ENCODE measurements around the gene PTPRA.

PTPRA gene

DNA sequence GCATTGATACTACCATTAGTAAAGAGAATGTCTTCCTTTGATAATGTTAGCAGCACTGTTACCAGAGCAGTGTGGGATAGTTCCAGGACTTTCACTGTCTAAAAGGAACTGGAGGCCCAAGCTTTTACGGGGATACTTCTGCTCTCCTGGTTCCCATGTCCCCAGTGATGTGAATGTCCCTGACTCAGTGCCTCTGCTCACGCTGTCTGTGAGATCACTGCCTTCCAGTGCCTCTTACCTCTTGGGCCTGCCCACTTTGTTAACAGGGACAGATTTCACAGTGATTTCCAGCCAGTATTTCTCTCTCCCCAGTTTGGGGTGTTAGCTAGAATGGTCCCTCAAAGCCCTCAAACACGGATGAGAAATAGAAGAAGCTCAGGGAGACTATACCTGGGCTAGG is 14.4 kb downstream of the PTPRA start:
- TF ChIP-seq ESRRG (CRISPR knock-in tag; IDR thresholded peaks at IDR 0.05) (no peak), RARB (CRISPR knock-in tag; IDR thresholded peaks at IDR 0.05) (no peak), TCF4 (CRISPR knock-in tag; IDR thresholded peaks at IDR 0.05; ENCODE audit: borderline replicate concordance) (no peak), PPARA (CRISPR knock-in tag; IDR thresholded peaks at IDR 0.05; ENCODE audit: borderline replicate concordance) (no peak), BACH2 (CRISPR knock-in tag; IDR thresholded peaks at IDR 0.05; ENCODE audit: borderline replicate concordance) (no peak), ISL1 (CRISPR knock-in tag; IDR thresholded peaks at IDR 0.05) (no peak), ZC3H10 (CRISPR knock-in tag; IDR thresholded peaks at IDR 0.05) (no peak), ZFP30 (CRISPR knock-in tag; IDR thresholded peaks at IDR 0.05) (no peak), TOX (CRISPR knock-in tag; IDR thresholded peaks at IDR 0.05; ENCODE audit: borderline replicate concordance) (no peak)
- TF ChIP-seq, protein P1, sequence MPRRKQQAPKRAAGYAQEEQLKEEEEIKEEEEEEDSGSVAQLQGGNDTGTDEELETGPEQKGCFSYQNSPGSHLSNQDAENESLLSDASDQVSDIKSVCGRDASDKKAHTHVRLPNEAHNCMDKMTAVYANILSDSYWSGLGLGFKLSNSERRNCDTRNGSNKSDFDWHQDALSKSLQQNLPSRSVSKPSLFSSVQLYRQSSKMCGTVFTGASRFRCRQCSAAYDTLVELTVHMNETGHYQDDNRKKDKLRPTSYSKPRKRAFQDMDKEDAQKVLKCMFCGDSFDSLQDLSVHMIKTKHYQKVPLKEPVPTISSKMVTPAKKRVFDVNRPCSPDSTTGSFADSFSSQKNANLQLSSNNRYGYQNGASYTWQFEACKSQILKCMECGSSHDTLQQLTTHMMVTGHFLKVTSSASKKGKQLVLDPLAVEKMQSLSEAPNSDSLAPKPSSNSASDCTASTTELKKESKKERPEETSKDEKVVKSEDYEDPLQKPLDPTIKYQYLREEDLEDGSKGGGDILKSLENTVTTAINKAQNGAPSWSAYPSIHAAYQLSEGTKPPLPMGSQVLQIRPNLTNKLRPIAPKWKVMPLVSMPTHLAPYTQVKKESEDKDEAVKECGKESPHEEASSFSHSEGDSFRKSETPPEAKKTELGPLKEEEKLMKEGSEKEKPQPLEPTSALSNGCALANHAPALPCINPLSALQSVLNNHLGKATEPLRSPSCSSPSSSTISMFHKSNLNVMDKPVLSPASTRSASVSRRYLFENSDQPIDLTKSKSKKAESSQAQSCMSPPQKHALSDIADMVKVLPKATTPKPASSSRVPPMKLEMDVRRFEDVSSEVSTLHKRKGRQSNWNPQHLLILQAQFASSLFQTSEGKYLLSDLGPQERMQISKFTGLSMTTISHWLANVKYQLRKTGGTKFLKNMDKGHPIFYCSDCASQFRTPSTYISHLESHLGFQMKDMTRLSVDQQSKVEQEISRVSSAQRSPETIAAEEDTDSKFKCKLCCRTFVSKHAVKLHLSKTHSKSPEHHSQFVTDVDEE (CRISPR knock-in tag; IDR thresholded peaks at IDR 0.05) = no peak
- TF ChIP-seq, protein P2, sequence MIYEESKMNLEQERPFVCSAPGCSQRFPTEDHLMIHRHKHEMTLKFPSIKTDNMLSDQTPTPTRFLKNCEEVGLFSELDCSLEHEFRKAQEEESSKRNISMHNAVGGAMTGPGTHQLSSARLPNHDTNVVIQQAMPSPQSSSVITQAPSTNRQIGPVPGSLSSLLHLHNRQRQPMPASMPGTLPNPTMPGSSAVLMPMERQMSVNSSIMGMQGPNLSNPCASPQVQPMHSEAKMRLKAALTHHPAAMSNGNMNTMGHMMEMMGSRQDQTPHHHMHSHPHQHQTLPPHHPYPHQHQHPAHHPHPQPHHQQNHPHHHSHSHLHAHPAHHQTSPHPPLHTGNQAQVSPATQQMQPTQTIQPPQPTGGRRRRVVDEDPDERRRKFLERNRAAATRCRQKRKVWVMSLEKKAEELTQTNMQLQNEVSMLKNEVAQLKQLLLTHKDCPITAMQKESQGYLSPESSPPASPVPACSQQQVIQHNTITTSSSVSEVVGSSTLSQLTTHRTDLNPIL (CRISPR knock-in tag; IDR thresholded peaks at IDR 0.05; ENCODE audit: low read depth) = no peak
- TF ChIP-seq, protein P3, sequence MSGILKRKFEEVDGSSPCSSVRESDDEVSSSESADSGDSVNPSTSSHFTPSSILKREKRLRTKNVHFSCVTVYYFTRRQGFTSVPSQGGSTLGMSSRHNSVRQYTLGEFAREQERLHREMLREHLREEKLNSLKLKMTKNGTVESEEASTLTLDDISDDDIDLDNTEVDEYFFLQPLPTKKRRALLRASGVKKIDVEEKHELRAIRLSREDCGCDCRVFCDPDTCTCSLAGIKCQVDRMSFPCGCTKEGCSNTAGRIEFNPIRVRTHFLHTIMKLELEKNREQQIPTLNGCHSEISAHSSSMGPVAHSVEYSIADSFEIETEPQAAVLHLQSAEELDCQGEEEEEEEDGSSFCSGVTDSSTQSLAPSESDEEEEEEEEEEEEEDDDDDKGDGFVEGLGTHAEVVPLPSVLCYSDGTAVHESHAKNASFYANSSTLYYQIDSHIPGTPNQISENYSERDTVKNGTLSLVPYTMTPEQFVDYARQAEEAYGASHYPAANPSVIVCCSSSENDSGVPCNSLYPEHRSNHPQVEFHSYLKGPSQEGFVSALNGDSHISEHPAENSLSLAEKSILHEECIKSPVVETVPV (CRISPR knock-in tag; IDR thresholded peaks at IDR 0.05) = no peak

DNA sequence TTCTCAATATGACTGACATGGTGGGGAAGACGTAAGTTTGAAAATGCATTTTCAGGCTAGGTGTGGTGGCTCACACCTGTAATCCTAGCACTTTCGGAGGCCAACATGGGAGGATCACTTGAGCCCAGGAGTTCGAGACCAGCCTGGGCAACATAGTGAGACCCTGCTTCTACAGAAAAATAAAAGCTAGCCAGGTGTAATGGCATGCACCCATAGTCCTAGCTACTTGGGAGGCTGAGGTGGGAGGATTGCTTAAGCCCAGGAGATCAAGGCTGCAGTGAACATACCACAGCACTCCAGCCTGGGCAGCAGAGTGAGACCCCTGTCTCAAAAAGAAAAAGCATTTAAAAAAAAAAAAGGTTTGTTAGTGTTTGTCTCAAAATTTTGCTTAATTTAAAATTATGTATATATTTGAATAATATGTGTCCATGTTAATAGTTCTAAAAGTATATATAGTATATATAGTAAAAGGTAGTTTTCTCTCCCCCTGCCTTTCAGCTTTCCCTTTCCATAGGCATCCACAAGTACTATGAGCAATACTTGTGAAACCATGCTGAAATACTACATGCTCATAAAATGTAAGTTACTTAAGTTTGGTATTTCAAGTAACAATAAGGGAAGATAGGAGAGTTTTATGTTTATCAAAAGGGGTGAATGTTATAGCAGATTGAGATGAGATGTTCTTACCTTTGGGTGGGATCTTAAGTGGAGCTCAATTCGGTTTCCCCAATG is 15.1 kb downstream of the PTPRA start:
- TF ChIP-seq, protein P2 (CRISPR knock-in tag; IDR thresholded peaks at IDR 0.05; ENCODE audit: low read depth) = no peak
- TF ChIP-seq ESRRG (CRISPR knock-in tag; IDR thresholded peaks at IDR 0.05) (no peak), ISL1 (CRISPR knock-in tag; IDR thresholded peaks at IDR 0.05) (no peak), ARNTL (CRISPR knock-in tag; IDR thresholded peaks at IDR 0.05; ENCODE audit: borderline replicate concordance, low read depth) (no peak), ZNF565 (CRISPR knock-in tag; conservative IDR thresholded peaks at IDR 0.05; ENCODE audit: low read depth) (no peak), ZNF70 (CRISPR knock-in tag; IDR thresholded peaks at IDR 0.05) (no peak), GLIS3 (CRISPR knock-in tag; IDR thresholded peaks at IDR 0.05) (no peak), RARB (CRISPR knock-in tag; IDR thresholded peaks at IDR 0.05) (no peak), ZC3H10 (CRISPR knock-in tag; IDR thresholded peaks at IDR 0.05) (no peak), TCF4 (CRISPR knock-in tag; IDR thresholded peaks at IDR 0.05; ENCODE audit: borderline replicate concordance) (no peak), BACH2 (CRISPR knock-in tag; IDR thresholded peaks at IDR 0.05; ENCODE audit: borderline replicate concordance) (no peak)
- no peak for ATAC-seq

More for the DNA sequence above, 14.4 kb downstream of the PTPRA start:
- ATAC-seq = no peak

DNA sequence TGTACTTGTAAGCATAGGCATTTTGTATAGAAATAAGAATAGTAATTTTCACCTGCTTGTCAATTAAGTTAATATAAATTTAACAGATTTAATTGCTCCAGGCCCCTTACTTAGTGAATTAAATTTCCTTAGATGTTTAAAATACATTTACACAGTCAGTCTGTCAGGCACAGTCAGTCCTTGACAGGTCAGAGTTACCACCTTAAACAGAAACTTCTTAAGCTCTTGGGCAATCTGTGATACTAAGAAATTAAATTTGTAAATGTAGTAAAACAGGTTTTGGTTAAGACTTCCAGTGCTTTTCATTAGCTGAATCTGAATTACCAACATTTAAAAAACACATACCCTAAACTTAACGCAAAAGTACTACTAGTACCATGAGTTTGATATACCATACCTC is 15.9 kb downstream of the PTPRA start:
- TF ChIP-seq ZNF8 (CRISPR knock-in tag; IDR thresholded peaks at IDR 0.05) = no peak
- no peak for TF ChIP-seq ISL1 (CRISPR knock-in tag; IDR thresholded peaks at IDR 0.05)
- no peak for TF ChIP-seq GLIS3 (CRISPR knock-in tag; IDR thresholded peaks at IDR 0.05)
- no peak for TF ChIP-seq TOX (CRISPR knock-in tag; IDR thresholded peaks at IDR 0.05; ENCODE audit: borderline replicate concordance)
- TF ChIP-seq, protein P3 (CRISPR knock-in tag; IDR thresholded peaks at IDR 0.05) = no peak
- TF ChIP-seq ZNF70 (CRISPR knock-in tag; IDR thresholded peaks at IDR 0.05) = no peak
- no peak for TF ChIP-seq ESRRG (CRISPR knock-in tag; IDR thresholded peaks at IDR 0.05)
- no peak for TF ChIP-seq OSR1 (CRISPR knock-in tag; IDR thresholded peaks at IDR 0.05)
- TF ChIP-seq, protein P1 (CRISPR knock-in tag; IDR thresholded peaks at IDR 0.05) = no peak
- TF ChIP-seq PPARA (CRISPR knock-in tag; IDR thresholded peaks at IDR 0.05; ENCODE audit: borderline replicate concordance) = no peak
- TF ChIP-seq CSDC2 (CRISPR knock-in tag; IDR thresholded peaks at IDR 0.05) = no peak
- no peak for TF ChIP-seq TCF4 (CRISPR knock-in tag; IDR thresholded peaks at IDR 0.05; ENCODE audit: borderline replicate concordance)
- no peak for TF ChIP-seq ARNTL (CRISPR knock-in tag; IDR thresholded peaks at IDR 0.05; ENCODE audit: borderline replicate concordance, low read depth)
- TF ChIP-seq ZFP3 (CRISPR knock-in tag; IDR thresholded peaks at IDR 0.05) = no peak
- ATAC-seq = no peak

Measured in SK-N-SH treated with all-trans-retinoic acid at 6 μM for 48 hours (cell line).